Neuronal stem cell (in vitro differentiated cells): ENCODE data around the gene IGBP1.
A peak's percentile ranks its signal among the peaks of the same experiment; 100 is the strongest.

Source experiments
- DNase-seq: peaks from one replicate; pipeline ENCODE4 v3.0.0-alpha.2; 2013; ENCODE audit warnings: low spot score
- H2AFZ ChIP-seq: one replicate; pipeline ENCODE4 v1.6.1; 2013; ENCODE audit warnings: mild to moderate bottlenecking, low read length, inconsistent platforms
- H2AK5ac ChIP-seq: 2 replicates; pipeline ENCODE4 v1.6.1; 2013; ENCODE audit warnings: low read depth, mild to moderate bottlenecking, inconsistent platforms, low read length, moderate library complexity, mixed read lengths
- H2BK120ac ChIP-seq: 2 replicates; pipeline ENCODE4 v1.6.1; 2013; ENCODE audit warnings: low read depth, mild to moderate bottlenecking, inconsistent platforms, low read length, moderate library complexity, mixed read lengths
- H2BK12ac ChIP-seq: one replicate; pipeline ENCODE4 v1.6.1; 2013; ENCODE audit warnings: low read length, inconsistent platforms
- H2BK15ac ChIP-seq: 2 replicates; pipeline ENCODE4 v1.6.1; 2013; ENCODE audit warnings: mild to moderate bottlenecking, low read length, inconsistent platforms, mixed read lengths
- H2BK5ac ChIP-seq: one replicate; pipeline ENCODE4 v1.6.1; 2013; ENCODE audit warnings: inconsistent platforms, mild to moderate bottlenecking, low read length, moderate library complexity
- H3K14ac ChIP-seq: one replicate; pipeline ENCODE4 v1.6.1; 2013; ENCODE audit warnings: low read length, inconsistent platforms
- H3K18ac ChIP-seq: 2 replicates; pipeline ENCODE4 v1.6.1; 2013; ENCODE audit warnings: low read length, inconsistent platforms
- H3K23ac ChIP-seq: 2 replicates; pipeline ENCODE4 v1.6.1; 2013; ENCODE audit warnings: low read depth, mild to moderate bottlenecking, mixed read lengths, low read length, inconsistent platforms; ENCODE audit not compliant: poor library complexity
- H3K27ac ChIP-seq: replicated peaks from 3 replicates; pipeline ENCODE4 v1.5.1; 2013; ENCODE audit warnings: low read length, inconsistent platforms
- H3K27me3 ChIP-seq, 3 experiments: 2 replicates each; pipeline ENCODE4 v1.6.1; 2013; ENCODE audit warnings: low read length in 3 of 3, mild to moderate bottlenecking in 2 of 3, inconsistent platforms in 1 of 3, low read depth in 1 of 3, mixed read lengths in 1 of 3, moderate library complexity in 1 of 3; ENCODE audit not compliant: control insufficient read depth in 3 of 3, insufficient read depth in 3 of 3
- H3K36me3 ChIP-seq, 2 donors: replicated peaks in 1 of 2; 2 replicates each; pipeline ENCODE4 v1.6.1; 2013; ENCODE audit warnings: low read length in 2 of 2; ENCODE audit not compliant: control insufficient read depth in 2 of 2, insufficient read depth in 2 of 2
- H3K4ac ChIP-seq: 2 replicates; pipeline ENCODE4 v1.6.1; 2013; ENCODE audit warnings: inconsistent platforms, mild to moderate bottlenecking, low read length, moderate library complexity
- H3K4me1 ChIP-seq, 2 donors: 1 replicate in 1 of 2; 2 replicates in 1 of 2; pipeline ENCODE4 v1.6.1; 2013; ENCODE audit warnings: low read length in 2 of 2, low read depth in 1 of 2; ENCODE audit not compliant: control insufficient read depth in 2 of 2, insufficient read depth in 1 of 2
- H3K4me2 ChIP-seq: one replicate; pipeline ENCODE4 v1.6.1; 2013; ENCODE audit warnings: mild to moderate bottlenecking, low read length, inconsistent platforms; ENCODE audit not compliant: insufficient read depth, poor library complexity, severe bottlenecking
- H3K4me3 ChIP-seq, 2 donors: 2 replicates each; pipeline ENCODE4 v1.5.1; 2013; ENCODE audit warnings: low read length in 2 of 2, mild to moderate bottlenecking in 2 of 2, inconsistent platforms in 1 of 2, moderate library complexity in 1 of 2
- H3K79me1 ChIP-seq: one replicate; pipeline ENCODE4 v1.6.1; 2013; ENCODE audit warnings: low read depth, mild to moderate bottlenecking, inconsistent platforms, low read length, moderate library complexity
- H3K9ac ChIP-seq: one replicate; pipeline ENCODE4 v1.6.1; 2013; ENCODE audit warnings: mild to moderate bottlenecking, low read depth, low read length, inconsistent platforms; ENCODE audit not compliant: poor library complexity
- H3K9me3 ChIP-seq, 2 donors: replicated peaks in 1 of 2; 2 replicates each; pipeline versions ENCODE3 to v1.6.1; 2013; ENCODE audit warnings: low read length in 2 of 2, mild to moderate bottlenecking in 2 of 2, inconsistent platforms in 1 of 2, low read depth in 1 of 2, mixed read lengths in 1 of 2, moderate library complexity in 1 of 2; ENCODE audit not compliant: control insufficient read depth in 2 of 2, insufficient read depth in 1 of 2
- H4K8ac ChIP-seq: one replicate; pipeline ENCODE4 v1.6.1; 2013; ENCODE audit warnings: low read depth, mild to moderate bottlenecking, inconsistent platforms, low read length, moderate library complexity
- H4K91ac ChIP-seq: one replicate; pipeline ENCODE4 v1.6.1; 2013; ENCODE audit warnings: low read length, low read depth, mild to moderate bottlenecking, inconsistent platforms; ENCODE audit not compliant: poor library complexity
- WGBS, 2 donors: extraction: QIAGEN DNeasy Blood & Tissue Kit; methylation state at CpG; one replicate each; pipeline ENCODE4 v1.1.7; 2013; ENCODE audit warnings: missing lambda C conversion rate in 2 of 2, mixed read lengths in 1 of 2; ENCODE audit not compliant: insufficient read length in 2 of 2, insufficient replicate concordance in 1 of 2; ENCODE audit errors: extremely low coverage in 2 of 2; 5-methylcytosine and 5-hydroxymethylcytosine counted together

IGBP1 gene

GRCh38 chrX:70175338-70175737 is 42.1 kb downstream of the IGBP1 start:
- no peak for DNase-seq
- Histone ChIP-seq H3K9me3 (no peaks in the 10 kb centered on the region), H3K79me1 (no peaks in the 10 kb centered on the region), H3K27ac (no peak overlapping the region), H2BK15ac (no peak overlapping the region), H2BK120ac (no peak overlapping the region), H3K4me2 (no peak overlapping the region), H3K23ac (no peak overlapping the region), H2AK5ac (no peak overlapping the region), H3K4me3 (no peak overlapping the region), H2BK5ac (no peak overlapping the region), H4K8ac (no peak overlapping the region), H4K91ac (no peak overlapping the region), H2BK12ac (no peak overlapping the region), H3K36me3 (no peaks in the 10 kb centered on the region), H3K9ac (no peak overlapping the region), H3K14ac (no peak overlapping the region), H3K4me1 (peaks cover 9 to 12% of the 10 kb centered on the region in 2 donors), H3K27me3 (peaks cover 0 to 4% (median 0%) of the 10 kb centered on the region in 3 experiments), H3K4ac (no peak overlapping the region), H3K18ac (no peak overlapping the region), H2AFZ (no peak overlapping the region)
- no CpG with 5 or more reads among the region's 7 CpGs for WGBS, 2 donors

- Histone ChIP-seq H3K27ac (no peak within 1 kb of the TSS), H4K91ac (no peak within 1 kb of the TSS), H3K4me2 (no peak within 1 kb of the TSS), H3K4ac (no peak within 1 kb of the TSS), H3K79me1 (no peaks in the 10 kb centered on the region), H3K4me1 (peaks cover 2 to 10% of the 10 kb centered on the region in 2 donors), H2BK15ac (no peak within 1 kb of the TSS), H3K27me3 (peaks cover 0 to 4% (median 0%) of the 10 kb centered on the region in 3 experiments), H3K4me3 (no peak within 1 kb of the TSS), H3K36me3 (no peaks in the 10 kb centered on the region), H2BK120ac (no peak within 1 kb of the TSS), H3K9me3 (no peaks in the 10 kb centered on the region), H3K23ac (no peak within 1 kb of the TSS), H2BK5ac (no peak within 1 kb of the TSS), H3K9ac (no peak within 1 kb of the TSS), H4K8ac (no peak within 1 kb of the TSS), H2BK12ac (no peak within 1 kb of the TSS), H3K14ac (no peak within 1 kb of the TSS), H3K18ac (no peak within 1 kb of the TSS), H2AFZ (peak within 1 kb of the TSS; percentile 11), H2AK5ac (no peak within 1 kb of the TSS)
- no CpG with 5 or more reads among the region's 7 CpGs for WGBS, 2 donors
- DNase-seq, result no peak
Measured at GRCh38 chrX:70176938-70177533, 43.8 kb downstream of the IGBP1 start, which contains the start of gene DGAT2L6. TSS of gene DGAT2L6 (plus strand) at chrX:70177483. CDS start at chrX:70177583, 100 bp downstream.

- H2AFZ ChIP-seq, result no peak overlapping the region
- no peak overlapping the region for H3K4ac ChIP-seq
- WGBS, 2 donors, result no CpG with 5 or more reads among the region's 5 CpGs
- H2BK120ac ChIP-seq, result no peak overlapping the region
- DNase-seq, result no peak
- no peak overlapping the region for H3K23ac ChIP-seq
- H3K27ac ChIP-seq, result no peak overlapping the region
- H3K4me2 ChIP-seq, result no peak overlapping the region
- no peaks in the 10 kb centered on the region for H3K36me3 ChIP-seq
- H3K27me3 ChIP-seq, result peaks cover 0 to 12% (median 0%) of the 10 kb centered on the region in 3 experiments
- no peak overlapping the region for H2BK5ac ChIP-seq
- no peaks in the 10 kb centered on the region for H3K9me3 ChIP-seq
- H4K91ac ChIP-seq, result no peak overlapping the region
- no peak overlapping the region for H3K18ac ChIP-seq
- H2BK12ac ChIP-seq, result no peak overlapping the region
- H3K79me1 ChIP-seq, result no peaks in the 10 kb centered on the region
- no peak overlapping the region for H4K8ac ChIP-seq
- H2BK15ac ChIP-seq, result no peak overlapping the region
- H3K4me3 ChIP-seq, result no peak overlapping the region
- no peak overlapping the region for H2AK5ac ChIP-seq
- no peaks in the 10 kb centered on the region for H3K4me1 ChIP-seq
- no peak overlapping the region for H3K9ac ChIP-seq
- H3K14ac ChIP-seq, result no peak overlapping the region
Measured at GRCh38 chrX:70183091-70183490, 49.8 kb downstream of the IGBP1 start.

- no peak overlapping the region for H3K23ac ChIP-seq
- no peaks in the 10 kb centered on the region for H3K9me3 ChIP-seq
- H3K4me1 ChIP-seq, result no peaks in the 10 kb centered on the region
- no peak overlapping the region for H3K27ac ChIP-seq
- no peak overlapping the region for H3K9ac ChIP-seq
- H2BK120ac ChIP-seq, result no peak overlapping the region
- no peak overlapping the region for H2AK5ac ChIP-seq
- H3K18ac ChIP-seq, result no peak overlapping the region
- no peak overlapping the region for H2BK12ac ChIP-seq
- H2BK5ac ChIP-seq, result no peak overlapping the region
- no peak overlapping the region for H4K8ac ChIP-seq
- peaks cover 0 to 16% (median 0%) of the 10 kb centered on the region in 3 experiments for H3K27me3 ChIP-seq
- H3K4me2 ChIP-seq, result no peak overlapping the region
- no peak overlapping the region for H3K14ac ChIP-seq
- H3K4me3 ChIP-seq, result no peak overlapping the region
- H2AFZ ChIP-seq, result no peak overlapping the region
- no peaks in the 10 kb centered on the region for H3K36me3 ChIP-seq
- no peak overlapping the region for H3K4ac ChIP-seq
- no peak overlapping the region for H4K91ac ChIP-seq
- DNase-seq, result no peak
- H2BK15ac ChIP-seq, result no peak overlapping the region
- H3K79me1 ChIP-seq, result no peaks in the 10 kb centered on the region
Measured at GRCh38 chrX:70190225-70190624, 57.0 kb downstream of the IGBP1 start.
